GM18499 (cell line): ENCODE measurements around the gene ZNF804B.

Experiments used
- ATAC-seq: cut with Tn5 transposase; IDR thresholded peaks from one replicate; pipeline ENCODE4 v1.9.1; 2021; ENCODE audit warnings: moderate number of reproducible peaks; ENCODE audit not compliant: insufficient read depth, unreplicated experiment

Gene ZNF804B

DNA sequence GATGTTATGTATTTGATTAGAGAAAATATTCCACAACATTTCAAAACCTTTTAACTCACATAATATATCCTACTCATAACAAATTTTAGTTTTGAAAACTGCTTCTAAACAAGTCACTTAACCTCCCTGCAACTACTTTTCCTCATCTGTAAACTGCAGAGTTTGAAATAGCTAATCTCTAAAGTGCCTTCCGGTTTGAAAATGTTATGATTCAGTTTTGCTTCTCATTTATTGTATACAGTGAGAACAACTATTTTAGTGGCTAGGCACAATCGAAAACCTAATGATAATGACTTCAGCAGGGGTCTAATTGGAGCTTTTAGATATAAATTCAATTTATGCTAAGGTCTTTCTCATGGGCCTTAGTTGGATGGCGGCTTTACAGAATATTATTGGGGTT lies 66.7 kb downstream of the ZNF804B start:
- ATAC-seq, result no peak

DNA sequence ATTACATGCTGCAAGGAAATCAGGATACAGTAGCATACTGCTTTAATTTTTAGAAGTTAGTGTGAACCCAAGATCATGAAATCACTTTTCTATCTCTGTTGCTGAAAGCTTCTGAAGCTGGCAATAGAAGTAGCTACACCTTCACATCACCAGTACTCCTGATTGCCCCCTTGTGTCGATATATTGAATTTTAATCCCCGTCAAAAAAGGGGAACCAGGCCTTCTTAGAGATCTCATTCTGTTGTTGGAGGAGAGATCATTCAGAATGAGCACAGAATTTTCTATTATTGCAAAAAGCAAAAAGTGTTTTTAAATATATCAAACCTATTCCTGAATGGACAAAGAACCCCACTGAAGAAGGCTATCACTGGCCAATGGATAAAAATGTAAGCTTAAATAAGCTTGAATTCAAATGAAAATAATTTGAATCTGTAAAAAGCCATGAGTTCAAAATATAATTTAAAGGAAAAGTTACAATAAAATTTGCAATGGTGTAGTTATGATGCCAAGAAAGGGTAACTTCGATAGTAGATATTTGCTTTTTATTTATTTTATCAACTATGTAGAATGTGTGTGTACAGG lies 75.7 kb downstream of the ZNF804B start:
- peak; percentile 78 for ATAC-seq

DNA sequence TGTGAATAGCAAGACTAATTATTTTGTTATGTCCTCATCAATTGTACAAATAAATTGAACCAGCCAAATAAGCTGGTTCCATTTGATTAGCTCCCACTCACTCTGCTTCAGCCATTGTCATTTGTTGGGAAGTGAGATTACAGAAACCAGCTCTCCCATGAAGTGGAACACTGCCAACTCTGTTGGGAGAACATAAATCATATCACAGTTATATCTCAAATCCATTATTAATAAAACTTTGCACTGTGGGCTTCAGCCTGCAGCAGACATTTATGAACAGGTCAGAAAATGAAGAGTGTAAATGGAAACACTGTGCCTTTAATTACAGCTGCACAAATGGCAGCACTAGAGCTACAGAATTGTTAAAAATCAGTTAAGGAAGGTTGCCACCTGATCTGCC lies 82.7 kb downstream of the ZNF804B start:
- ATAC-seq, result no peak

DNA sequence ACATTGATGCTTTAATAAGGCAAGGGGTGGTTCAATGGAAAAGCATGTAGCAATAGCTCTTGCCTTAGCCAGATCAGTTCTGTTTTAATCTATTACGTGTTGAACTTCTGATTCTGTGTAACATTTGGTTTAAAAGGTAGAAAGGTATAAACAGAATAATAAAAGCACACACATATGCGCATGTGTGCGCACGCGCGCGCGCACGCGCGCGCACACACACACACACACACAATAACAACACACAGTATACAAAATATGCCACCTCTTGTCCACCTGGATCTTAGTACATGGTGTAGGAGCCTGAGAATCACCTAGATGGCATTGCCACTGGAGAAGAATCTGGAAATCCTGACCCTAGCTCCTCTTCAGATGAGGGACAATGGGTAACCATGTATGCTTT lies 85.6 kb downstream of the ZNF804B start:
- no peak for ATAC-seq

DNA sequence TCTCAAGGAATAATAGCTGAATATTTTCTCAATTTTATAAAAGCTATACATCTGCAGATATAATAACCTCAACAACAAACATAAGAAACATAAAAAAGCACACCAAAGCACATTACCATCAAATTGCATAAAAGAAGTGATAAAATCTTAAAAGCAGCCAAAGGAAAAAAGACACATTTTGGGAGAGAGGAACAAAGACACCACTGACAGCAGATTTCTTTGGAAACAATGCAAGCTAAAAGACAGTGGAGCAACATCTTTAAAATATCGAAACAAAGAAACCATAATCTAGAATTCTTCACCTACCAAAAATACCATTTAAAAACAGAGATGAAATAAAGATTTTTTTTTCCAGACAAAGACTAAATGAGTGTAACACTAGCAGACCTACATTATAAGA lies 91.7 kb downstream of the ZNF804B start:
- no peak for ATAC-seq

DNA sequence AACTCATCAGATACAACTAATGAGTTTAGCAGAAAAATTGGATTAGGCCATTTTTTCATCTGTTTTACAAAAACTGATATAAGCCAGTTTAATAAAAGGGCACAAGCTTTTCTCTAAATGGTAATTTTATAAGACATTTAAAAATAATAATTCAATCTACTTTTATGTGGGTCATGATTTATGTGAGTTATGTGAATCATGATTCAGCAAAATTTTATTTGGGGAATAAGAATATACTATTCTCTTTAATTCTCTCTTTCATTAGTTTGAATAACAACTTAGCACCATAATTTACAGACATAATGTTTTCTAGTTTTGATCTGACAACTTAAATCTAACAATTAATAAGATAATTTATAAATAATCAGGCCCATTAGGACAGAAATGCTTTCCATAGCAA lies 99.8 kb downstream of the ZNF804B start:
- ATAC-seq, result no peak

DNA sequence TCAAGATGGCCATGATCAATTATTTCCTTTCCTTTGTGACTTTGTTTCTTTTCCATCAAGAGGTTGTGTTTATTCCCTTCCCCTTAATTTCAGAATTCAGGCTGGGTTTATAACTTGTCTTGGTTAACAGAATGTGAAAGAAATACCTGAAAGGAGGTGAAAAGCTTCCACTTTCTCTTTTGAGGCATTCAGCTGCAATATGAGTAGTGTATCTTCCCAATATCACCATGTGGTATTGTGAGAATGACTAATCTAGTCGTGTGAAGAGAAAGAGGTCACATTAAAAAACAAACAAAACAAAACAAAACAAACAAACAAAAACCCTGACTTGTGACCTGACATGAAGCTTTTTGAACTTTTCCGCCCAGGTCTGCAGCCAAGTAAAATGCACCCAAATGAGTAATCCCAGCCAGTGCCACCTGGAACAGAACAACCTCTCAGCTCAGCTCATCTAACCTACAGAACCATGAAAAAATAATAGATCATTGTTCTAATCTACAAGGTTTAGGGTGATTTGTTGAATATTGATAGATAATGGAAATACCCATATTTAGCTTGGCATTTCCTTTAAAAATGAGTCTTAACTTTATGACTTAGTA lies 106.9 kb downstream of the ZNF804B start:
- no peak for ATAC-seq

DNA sequence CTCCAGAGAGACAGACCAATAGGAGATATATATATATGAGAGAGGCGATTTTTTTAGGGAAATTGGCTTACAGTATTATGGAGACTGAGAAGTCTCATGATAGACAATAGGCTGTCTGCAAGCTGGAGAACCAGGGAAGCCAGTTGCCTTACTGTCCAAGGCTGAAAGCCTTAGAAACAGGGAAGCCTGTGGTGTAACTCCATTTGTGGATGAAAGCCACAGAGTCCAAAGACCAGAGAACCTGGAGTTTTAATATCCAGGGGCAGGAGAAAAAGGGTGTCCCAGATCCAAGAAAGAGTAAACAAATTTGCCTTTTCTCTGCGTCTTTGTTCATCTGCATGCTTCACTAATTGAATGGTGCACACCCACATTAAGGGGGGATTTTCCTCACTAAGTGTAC lies 107.7 kb downstream of the ZNF804B start:
- no peak for ATAC-seq

DNA sequence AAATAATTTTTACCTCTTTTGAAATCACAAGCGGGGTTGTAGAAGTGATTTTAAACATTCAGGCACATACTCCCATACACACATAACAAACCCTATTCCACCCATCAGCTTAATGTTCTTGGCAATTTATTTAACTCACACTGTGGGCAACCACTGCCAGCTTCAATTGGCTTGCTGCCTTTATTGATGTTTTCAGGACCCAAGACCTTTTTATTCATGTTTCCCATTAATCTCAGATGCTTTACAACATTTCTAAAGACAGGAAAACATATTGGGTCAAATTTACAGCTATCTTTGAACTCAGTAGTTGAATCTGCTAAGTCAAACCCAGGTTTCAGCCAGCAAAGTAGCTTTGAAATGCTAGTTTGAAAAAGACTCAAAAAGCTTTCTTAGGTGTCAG lies 109.0 kb downstream of the ZNF804B start:
- no peak for ATAC-seq

DNA sequence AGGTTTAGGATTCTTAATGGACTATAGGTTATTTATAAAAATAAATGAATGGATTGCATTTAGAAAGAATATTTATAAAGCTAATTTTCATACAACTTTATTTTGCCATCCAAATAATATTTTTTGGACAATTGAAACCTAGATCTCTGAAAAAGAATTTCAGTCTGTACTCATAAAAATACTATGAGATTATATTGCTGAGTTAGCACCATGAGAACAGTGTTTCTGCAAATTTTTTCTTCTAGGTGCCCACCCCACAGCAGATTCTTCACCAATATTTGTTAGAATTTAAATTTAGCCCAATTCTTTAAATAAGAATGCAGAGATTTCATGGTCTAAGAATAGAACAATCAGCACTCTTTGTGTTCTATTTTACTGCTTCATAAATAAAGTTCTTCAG lies 121.6 kb downstream of the ZNF804B start:
- no peak for ATAC-seq

DNA sequence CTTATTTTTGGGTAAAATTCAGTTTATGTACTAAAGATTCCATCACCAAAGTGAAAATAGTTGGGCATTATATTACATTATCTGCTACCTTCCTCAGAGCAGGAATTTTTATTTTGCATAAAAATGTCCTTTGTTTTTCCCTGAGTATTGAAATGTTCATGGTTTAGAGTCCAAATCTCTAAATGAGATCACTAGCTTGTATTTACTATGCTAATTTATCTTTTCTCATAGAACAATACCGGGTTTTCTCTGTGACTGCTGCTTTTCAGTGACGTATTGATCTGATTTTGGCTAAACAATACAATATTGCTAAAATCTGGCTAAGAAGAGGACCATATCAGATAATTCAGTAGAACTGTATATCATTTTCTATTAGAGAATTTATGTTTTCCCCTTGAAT lies 125.6 kb downstream of the ZNF804B start:
- ATAC-seq, result no peak

DNA sequence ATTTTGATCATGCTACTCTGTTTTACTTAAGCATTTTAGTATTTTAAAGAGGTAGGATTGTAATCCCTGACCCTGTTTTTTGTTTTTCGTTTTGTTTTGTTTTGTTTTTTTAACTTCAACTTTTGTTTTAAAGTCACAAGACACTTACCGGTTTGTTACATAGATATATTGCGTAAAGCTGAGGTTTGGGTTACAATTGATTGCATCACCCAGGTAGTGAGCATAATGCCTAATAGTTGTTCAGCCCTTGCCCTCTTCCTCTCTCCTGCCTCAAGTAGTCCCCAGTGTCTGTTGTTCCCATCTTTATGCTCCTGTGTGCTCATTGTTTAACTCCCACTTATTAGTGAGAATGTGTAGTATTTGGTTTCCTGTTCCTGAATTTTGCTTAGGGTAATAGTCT lies 129.2 kb downstream of the ZNF804B start:
- ATAC-seq, result no peak

DNA sequence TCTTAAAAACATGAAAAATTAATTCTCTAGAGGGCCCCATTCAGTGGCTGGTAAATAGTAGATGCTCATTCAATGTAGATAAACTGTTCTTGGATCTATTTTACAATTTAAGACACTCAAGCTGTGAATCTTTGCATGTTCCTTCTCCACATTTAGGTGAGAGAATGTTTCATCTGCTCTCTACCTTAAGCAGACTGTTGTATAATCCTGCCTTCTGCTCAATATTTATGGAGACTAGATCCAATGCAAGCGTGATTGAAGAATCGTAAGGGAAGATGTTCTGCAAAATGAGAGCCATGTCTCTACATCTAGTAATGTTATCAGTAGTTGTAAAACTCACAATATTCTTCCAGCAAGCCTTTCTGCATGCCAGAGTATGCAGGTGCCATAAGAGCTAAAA lies 151.0 kb downstream of the ZNF804B start:
- ATAC-seq, result no peak

DNA sequence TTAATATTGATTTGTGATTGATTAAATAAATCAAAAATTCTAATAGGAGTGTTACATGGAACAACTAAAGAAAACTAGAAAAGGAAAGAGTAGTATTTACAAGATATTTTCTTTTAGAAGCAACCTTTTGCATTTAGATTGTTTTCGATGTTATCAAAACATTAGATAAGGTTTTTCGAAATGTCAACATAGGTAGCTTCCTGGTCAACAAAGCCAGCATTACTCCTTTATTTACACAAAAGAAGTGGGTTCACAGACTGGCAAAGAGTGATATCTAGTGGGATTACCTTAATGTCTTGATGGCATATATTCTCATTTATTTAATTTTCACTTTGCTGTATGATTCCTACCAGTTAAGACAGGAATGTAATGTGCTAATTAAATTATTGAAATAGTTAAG lies 153.4 kb downstream of the ZNF804B start:
- ATAC-seq, result no peak

DNA sequence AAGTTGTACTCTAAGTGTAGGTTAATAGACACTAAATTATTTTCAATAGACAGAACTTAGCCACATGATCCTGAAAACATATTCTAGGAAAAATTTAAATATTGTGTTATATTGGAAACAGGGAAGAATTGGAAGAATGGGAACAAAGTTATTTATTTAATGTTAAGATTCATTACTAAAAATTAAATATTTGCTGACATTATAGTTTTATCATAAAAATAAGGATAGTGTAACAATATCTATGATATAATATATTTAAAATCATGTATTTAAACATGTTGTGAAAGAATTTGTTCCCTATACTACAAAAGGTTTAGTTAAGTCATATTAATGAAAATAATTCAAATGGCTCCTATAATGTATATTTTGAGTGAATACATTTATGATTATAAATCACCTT lies 156.1 kb downstream of the ZNF804B start:
- no peak for ATAC-seq

DNA sequence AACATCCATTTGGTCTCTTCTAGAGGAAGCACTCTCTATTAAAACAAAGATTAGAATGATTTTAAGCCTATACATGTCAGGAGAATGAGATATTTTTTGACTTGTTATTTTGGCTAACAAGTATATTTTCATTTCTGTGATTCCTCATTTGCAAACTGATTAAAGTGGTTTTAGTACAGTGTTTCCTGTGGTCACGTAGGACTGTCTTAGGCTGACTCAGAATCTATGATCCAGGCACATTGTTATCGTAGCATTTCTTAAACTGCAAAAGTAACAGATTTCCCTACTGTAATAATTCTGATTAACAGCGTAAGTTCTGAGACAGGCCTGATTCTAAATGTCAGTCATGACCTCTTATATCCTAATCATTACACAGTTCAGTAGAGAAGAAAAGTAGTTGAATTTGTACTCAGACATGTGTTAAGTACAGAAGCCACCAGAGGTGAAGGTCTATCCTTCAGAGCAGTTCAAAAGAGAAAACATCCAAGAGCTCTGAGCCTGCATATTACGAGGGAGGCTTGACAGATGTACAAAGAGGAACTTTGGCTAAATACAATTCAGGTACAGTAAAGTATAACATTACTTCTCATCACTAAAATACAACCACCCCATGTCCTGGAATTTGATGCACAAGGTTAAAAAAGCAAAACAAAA lies 160.1 kb downstream of the ZNF804B start:
- ATAC-seq, result no peak

DNA sequence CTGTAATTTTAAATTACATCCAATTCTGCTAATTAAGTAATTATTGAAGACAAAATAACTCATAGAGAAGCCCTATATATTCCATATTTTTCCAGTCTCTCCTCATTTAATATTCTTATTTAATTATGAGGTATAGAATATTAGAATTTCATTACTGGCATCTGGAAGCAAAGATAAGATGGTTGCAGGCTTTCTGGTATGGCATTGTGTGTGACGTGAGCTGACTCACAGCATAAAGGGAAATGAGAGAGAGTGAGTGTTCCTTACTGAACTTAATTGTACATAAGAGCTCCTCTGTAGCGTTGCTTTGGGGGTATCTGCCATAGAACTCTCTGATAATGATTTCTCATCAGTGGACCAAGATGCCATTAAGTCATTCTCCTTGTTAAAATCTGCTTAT lies 163.4 kb downstream of the ZNF804B start:
- ATAC-seq, result no peak

DNA sequence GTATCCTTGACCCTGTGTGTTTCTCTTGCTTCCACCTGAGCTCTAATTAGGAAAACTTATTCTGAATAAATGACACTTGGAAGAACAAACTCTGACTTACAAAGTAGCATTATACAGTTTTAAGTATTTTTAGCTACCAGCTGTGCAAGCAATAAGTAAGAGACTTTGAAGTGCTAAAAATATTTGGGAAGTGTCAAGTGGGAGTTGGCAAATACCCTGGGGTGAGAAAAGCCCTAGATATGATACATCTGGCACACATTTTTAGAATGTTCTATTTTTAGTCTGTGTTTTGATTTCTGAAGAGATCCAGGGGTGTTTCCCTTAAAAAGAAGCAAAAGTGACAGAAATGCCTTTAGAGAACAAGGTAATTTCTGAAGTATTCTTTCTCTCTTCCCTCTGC lies 168.8 kb downstream of the ZNF804B start:
- ATAC-seq, result no peak

DNA sequence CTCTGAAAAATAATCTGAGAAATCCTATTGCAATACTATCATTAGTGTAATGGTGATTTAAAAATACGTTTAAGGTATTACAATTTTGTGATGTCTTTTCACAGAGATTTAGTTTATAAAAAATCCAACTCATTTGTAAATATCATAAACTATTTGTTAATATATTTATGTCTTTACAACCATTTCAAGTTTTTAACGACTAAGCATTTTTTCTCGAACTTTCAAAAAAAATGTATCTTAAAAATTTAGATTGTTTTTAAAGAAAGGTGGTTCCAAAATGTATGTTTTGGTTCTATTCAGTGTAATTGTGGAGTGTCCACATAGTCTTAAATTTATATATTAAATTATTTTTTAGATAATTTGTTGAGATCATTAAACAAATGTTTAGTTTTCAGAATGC lies 170.2 kb downstream of the ZNF804B start:
- no peak for ATAC-seq

DNA sequence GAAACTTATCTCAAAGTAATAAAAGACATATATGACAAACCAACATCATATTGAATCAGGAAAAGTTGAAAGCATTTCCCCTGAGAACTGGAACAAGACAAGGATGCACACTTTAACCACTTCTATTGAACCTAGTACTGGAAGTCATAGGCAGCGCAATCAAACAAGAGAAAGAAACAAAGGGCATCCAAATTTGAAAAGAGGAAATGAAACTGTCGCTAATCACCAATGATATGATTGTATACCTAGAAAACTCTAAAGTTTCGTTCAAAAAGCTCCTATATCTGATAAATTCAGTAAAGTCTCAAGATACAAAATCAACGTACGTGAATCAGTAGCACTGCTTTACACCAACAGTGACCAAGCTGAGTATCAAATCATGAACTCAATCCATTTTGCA lies 173.8 kb downstream of the ZNF804B start:
- no peak for ATAC-seq

DNA sequence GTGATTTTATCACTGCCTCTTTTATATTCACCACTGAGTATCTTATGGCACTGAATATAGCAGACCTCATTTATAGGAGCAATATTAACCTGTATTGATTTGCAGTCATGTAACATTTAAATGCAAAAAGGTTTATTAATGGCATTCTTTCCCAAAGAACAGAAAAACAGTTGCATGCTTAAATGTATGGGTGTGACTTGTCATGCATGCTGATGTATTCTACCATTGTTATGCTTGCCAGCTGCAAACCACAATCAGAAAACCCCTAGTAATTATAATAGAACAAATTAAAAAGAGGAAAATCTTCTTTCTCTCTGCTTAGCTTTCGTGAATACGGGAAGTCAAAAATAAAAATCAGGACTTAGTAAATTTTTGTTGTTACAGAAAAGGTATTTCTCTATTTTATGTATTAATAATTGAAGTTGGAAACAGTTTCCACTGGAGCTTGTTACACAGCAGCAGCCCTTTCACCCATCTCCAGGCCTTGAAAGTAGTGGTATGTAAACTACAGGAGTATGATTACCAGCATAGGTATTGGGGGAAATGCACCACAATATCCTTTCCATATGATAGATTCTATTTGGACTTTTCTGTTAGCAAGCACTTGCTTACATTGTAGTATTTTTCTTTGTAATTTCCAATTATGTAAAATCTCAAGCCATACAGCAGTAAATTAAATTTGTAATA lies 183.5 kb downstream of the ZNF804B start:
- no peak for ATAC-seq

DNA sequence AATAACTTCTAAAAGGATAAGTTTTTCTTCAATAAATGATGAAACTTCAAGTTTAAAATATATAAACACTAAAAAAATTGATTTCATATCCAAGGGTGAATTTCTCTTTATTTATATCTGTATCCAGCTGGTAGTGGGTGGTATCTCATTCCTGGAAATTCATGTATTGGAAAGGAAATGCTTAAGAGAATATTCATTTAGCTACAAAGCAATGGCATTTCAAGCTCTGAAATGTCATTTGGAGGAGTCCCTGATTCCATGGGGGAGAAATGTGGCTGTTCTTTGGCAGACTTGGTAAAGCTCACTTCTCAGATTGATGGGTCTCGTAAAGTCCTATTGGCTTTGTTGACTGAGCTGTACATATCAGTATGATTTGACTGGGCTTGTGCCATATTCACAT lies 192.3 kb downstream of the ZNF804B start:
- ATAC-seq, result no peak
